ENCODE data around the gene PHF19. TPM values are rescaled to one million over a fixed set of nuclear protein-coding genes. Genes with fewer than 3 reads are reported as not detected.

The PHF19 gene
- total and polyA plus RNA-seq, 9 donors, result 16.8 to 56.0 (median 40.2) TPM

- Histone ChIP-seq H3K4me3 (no peak overlapping the region), H3K36me3 (no peaks in the 10 kb centered on the region), H3K4me1 (ENCODE audit: insufficient read depth) (peaks cover 2% of the 10 kb centered on the region), H3K27me3 (no peaks in the 10 kb centered on the region), H3K9me3 (no peaks in the 10 kb centered on the region), H3K27ac (no peak overlapping the region)
- intact Hi-C loops (cut with DNase I), result loop anchor here in 1 of 4 donors (5.0 kb wide), 1 partner anchor 48 kb away; the partner anchor contains the start of gene PHF19
- 83 to 85% (median 85%) methylated on average over 11 of the region's 11 CpGs for WGBS, 3 donors
- TF ChIP-seq CTCF (IDR thresholded peaks at IDR 0.05) (no peak), POLR2A (IDR thresholded peaks at IDR 0.05) (no peak), EP300 (IDR thresholded peaks at IDR 0.05) (no peak)
- DNase-seq, result peak in 1 of 5 donors; percentile 21
These were observed 47.9 kb upstream of the PHF19 start for GRCh38 chr9:120924698-120925534.

GRCh38 chr9:120923620-120924328 is 46.8 kb upstream of the PHF19 start:
- H3K4me3 ChIP-seq, result no peak overlapping the region
- no peaks in the 10 kb centered on the region for H3K27me3 ChIP-seq
- H3K36me3 ChIP-seq, result no peaks in the 10 kb centered on the region
- peak in 1 of 5 donors; percentile 6 for DNase-seq
- H3K27ac ChIP-seq, result no peak overlapping the region
- WGBS, 3 donors, result 92 to 93% (median 92%) methylated on average over 11 of the region's 11 CpGs
- no peaks in the 10 kb centered on the region for H3K9me3 ChIP-seq
- TF ChIP-seq POLR2A (IDR thresholded peaks at IDR 0.05) (no peak), EP300 (IDR thresholded peaks at IDR 0.05) (no peak), CTCF (IDR thresholded peaks at IDR 0.05) (no peak)
- peaks cover 2% of the 10 kb centered on the region for H3K4me1 ChIP-seq (ENCODE audit: insufficient read depth)
- intact Hi-C loops (cut with DNase I), result loop anchor here in 1 of 4 donors (5.0 kb wide), 1 partner anchor 46 kb away; the partner anchor contains the start of gene PHF19

GRCh38 chr9:120922404-120923195 is 45.6 kb upstream of the PHF19 start:
- Histone ChIP-seq H3K27ac (no peak overlapping the region), H3K36me3 (no peaks in the 10 kb centered on the region), H3K27me3 (no peaks in the 10 kb centered on the region), H3K9me3 (no peaks in the 10 kb centered on the region), H3K4me1 (ENCODE audit: insufficient read depth) (no peaks in the 10 kb centered on the region), H3K4me3 (no peak overlapping the region)
- peak in 1 of 5 donors; percentile 3 for DNase-seq
- WGBS, 3 donors, result 67 to 72% (median 70%) methylated on average over 7 of the region's 7 CpGs
- no peak for TF ChIP-seq POLR2A (IDR thresholded peaks at IDR 0.05)
- TF ChIP-seq EP300 (IDR thresholded peaks at IDR 0.05), result no peak
- TF ChIP-seq CTCF (IDR thresholded peaks at IDR 0.05), result no peak
- intact Hi-C loops (cut with DNase I), result loop anchor here in 1 of 4 donors (5.0 kb wide), 1 partner anchor 45 kb away; the partner anchor contains the start of gene PHF19

GRCh38 chr9:120921661-120922181 is 44.7 kb upstream of the PHF19 start:
- Histone ChIP-seq H3K4me3 (no peak overlapping the region), H3K4me1 (ENCODE audit: insufficient read depth) (peaks cover 4% of the 10 kb centered on the region), H3K9me3 (no peaks in the 10 kb centered on the region), H3K36me3 (no peaks in the 10 kb centered on the region), H3K27me3 (no peaks in the 10 kb centered on the region), H3K27ac (no peak overlapping the region)
- no peak for DNase-seq
- intact Hi-C loops (cut with DNase I), result loop anchor here in 1 of 4 donors (5.0 kb wide), 1 partner anchor 44 kb away; the partner anchor contains the start of gene PHF19
- 51 to 60% (median 59%) methylated on average over 8 of the region's 8 CpGs for WGBS, 3 donors
- no peak for TF ChIP-seq EP300 (IDR thresholded peaks at IDR 0.05)
- no peak for TF ChIP-seq POLR2A (IDR thresholded peaks at IDR 0.05)
- no peak for TF ChIP-seq CTCF (IDR thresholded peaks at IDR 0.05)

All from ovary (tissue), 9 donors.